ENCODE measurements around the gene FAM13C. TPM values are rescaled to one million over a fixed set of nuclear protein-coding genes. Genes with fewer than 3 reads are reported as not detected.

FAM13C gene
- total and polyA plus RNA-seq, 8 donors: 1.1 to 3.4 (median 2.2) TPM

GRCh38 chr10:59342723-59343122 lies 19.6 kb downstream of the FAM13C start:
- no peaks in the 10 kb centered on the region for H3K27me3 ChIP-seq
- H3K4me1 ChIP-seq: no peaks in the 10 kb centered on the region
- WGBS, 2 donors: 90 to 93% methylated on average over 1 of the region's 1 CpG
- intact Hi-C loops (cut with DNase I): no loop called here
- FAIRE-seq: no peak
- TF ChIP-seq CTCF (IDR thresholded peaks at IDR 0.05): no peak
- H3K4me3 ChIP-seq: no peak overlapping the region
- H3K36me3 ChIP-seq: no peaks in the 10 kb centered on the region
- H3K27ac ChIP-seq: no peak overlapping the region
- no peak for DNase-seq
- ATAC-seq: no peak
- H3K9me3 ChIP-seq: no peaks in the 10 kb centered on the region

- no peak for FAIRE-seq
- H3K9me3 ChIP-seq: no peaks in the 10 kb centered on the region
- no peak overlapping the region for H3K27ac ChIP-seq
- H3K36me3 ChIP-seq: no peaks in the 10 kb centered on the region
- H3K4me1 ChIP-seq: peaks cover 0 to 2% (median 0%) of the 10 kb centered on the region in 3 donors
- H3K27me3 ChIP-seq: no peaks in the 10 kb centered on the region
- DNase-seq: no peak
- TF ChIP-seq CTCF (IDR thresholded peaks at IDR 0.05): no peak
- intact Hi-C loops (cut with DNase I): no loop called here
- 68 to 72% methylated on average over 1 of the region's 1 CpG for WGBS, 2 donors
- no peak for ATAC-seq
- no peak overlapping the region for H3K4me3 ChIP-seq
Measured at GRCh38 chr10:59342000-59342399, 20.3 kb downstream of the FAM13C start.

GRCh38 chr10:59340285-59340684 lies 22.1 kb downstream of the FAM13C start:
- peaks cover 0 to 5% (median 0%) of the 10 kb centered on the region in 3 donors for H3K4me1 ChIP-seq
- H3K9me3 ChIP-seq: no peaks in the 10 kb centered on the region
- no peaks in the 10 kb centered on the region for H3K36me3 ChIP-seq
- H3K27ac ChIP-seq: no peak overlapping the region
- no peak for DNase-seq
- H3K27me3 ChIP-seq: no peaks in the 10 kb centered on the region
- intact Hi-C loops (cut with DNase I): no loop called here
- FAIRE-seq: no peak
- WGBS, 2 donors: 88 to 89% methylated on average over 1 of the region's 1 CpG
- ATAC-seq: no peak
- TF ChIP-seq CTCF (IDR thresholded peaks at IDR 0.05): no peak
- no peak overlapping the region for H3K4me3 ChIP-seq

- ATAC-seq: no peak
- Histone ChIP-seq H3K27me3 (no peaks in the 10 kb centered on the region), H3K4me1 (peaks cover 0 to 5% (median 0%) of the 10 kb centered on the region in 3 donors), H3K9me3 (no peaks in the 10 kb centered on the region), H3K4me3 (no peak overlapping the region), H3K27ac (no peak overlapping the region), H3K36me3 (no peaks in the 10 kb centered on the region)
- TF ChIP-seq CTCF (IDR thresholded peaks at IDR 0.05): no peak
- no peak for FAIRE-seq
- intact Hi-C loops (cut with DNase I): no loop called here
- no peak for DNase-seq
- WGBS, 2 donors: 87% methylated on average over 1 of the region's 1 CpG
Measured at GRCh38 chr10:59339351-59339750, 23.0 kb downstream of the FAM13C start.

GRCh38 chr10:59337201-59337652 lies 25.1 kb downstream of the FAM13C start:
- ATAC-seq (peak; percentile 77 to 97 (median 89)), DNase-seq (peak in 4 of 6 donors; percentile 18 to 56 (median 47)), FAIRE-seq (no peak)
- Histone ChIP-seq H3K4me1 (peaks cover 0 to 5% (median 0%) of the 10 kb centered on the region in 3 donors), H3K36me3 (no peaks in the 10 kb centered on the region), H3K4me3 (no peak overlapping the region), H3K27ac (peak overlapping the region in 2 of 4 donors; percentile 27 to 52), H3K27me3 (no peaks in the 10 kb centered on the region), H3K9me3 (no peaks in the 10 kb centered on the region)
- intact Hi-C loops (cut with DNase I): no loop called here
- TF ChIP-seq CTCF (IDR thresholded peaks at IDR 0.05): no peak
